Measurements from ENCODE around the gene PALM3.
"Not testable (repeated sequence)": the region's sequence is repeated elsewhere in the genome, so short reads cannot be mapped to it uniquely, and the experiment has no call there.

Gene PALM3

DNA sequence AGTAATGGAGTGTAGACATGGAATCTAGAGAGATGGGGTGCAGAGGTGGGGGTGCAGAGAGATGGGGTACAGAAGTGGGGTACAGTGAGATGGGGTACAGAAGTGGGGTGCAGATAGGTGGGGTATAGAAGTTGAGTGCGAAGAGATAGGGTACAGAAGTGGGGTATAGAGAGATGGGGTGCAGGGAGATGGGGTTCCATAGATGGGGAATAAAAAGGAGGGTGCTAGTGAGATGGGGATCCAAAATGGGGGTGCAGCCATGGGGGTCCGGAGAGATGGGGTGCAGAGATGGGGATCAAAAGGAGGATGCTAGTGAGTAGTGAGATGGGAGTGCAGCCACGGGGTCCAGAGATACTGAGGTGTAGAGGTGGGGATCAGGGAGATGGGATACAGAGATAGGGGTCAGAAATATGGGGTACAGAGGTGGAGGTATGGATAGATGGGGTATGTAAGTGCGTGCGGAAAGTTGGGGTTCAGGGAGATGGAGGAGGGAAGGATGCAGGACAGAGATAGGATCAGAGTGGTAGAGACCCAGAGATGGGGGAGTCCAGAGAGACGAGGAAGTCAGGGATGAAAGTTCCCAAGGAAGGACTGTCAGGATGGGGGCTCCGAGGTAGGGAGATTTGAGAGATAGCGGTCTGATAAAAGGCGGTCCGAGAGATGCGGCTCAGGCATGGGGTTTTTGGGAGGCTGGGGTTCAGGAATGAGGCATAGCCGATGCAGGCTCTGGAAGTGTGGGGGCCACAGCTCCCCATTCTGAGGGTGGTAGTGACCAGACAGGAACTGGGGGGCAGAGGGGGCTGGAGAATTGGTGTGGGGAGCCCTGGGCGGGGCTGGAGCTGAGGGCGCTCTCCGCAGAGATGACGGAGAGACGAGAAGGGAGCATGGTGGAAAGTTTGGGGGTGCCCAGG lies 3.4 kb downstream of the PALM3 start:
- DNase-seq (ENCODE audit: low spot score) = no peak

- no peak for DNase-seq (ENCODE audit: low spot score)
These were observed 5.0 kb downstream of the PALM3 start for GRCh38 chr19:14056741-14057356.

DNA sequence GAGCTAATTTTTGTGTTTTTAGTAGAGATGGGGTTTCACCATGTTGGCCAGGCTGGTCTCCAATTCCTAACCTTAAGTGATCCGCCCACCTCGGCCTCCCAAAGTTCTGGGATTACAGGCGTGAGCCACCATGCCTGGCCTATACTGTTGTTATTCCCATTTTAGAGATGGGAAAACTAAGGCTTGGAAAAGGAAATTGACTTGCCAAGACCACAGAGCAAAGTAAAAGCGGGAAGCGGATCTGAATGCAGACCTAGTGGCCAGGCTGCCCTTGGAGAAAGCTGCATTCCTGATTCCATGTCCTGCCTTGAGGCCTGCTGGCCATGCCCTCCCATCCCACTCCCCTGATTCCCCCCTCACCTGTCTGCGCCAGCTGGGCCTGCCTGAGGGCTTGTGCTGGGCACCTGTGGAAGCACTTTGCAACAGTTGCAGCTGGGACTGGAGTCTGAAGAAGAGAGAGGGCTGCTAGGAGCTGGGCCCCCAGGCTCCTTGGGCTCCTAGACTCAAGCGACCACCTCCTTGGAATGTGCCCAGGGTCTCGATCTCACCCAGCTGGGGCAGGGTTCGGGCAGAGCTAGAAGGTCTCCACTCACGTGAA lies 5.7 kb downstream of the PALM3 start:
- DNase-seq (ENCODE audit: low spot score) = no peak

- DNase-seq (ENCODE audit: low spot score) = no peak
These were observed 6.5 kb downstream of the PALM3 start for GRCh38 chr19:14055396-14055795.

GRCh38 chr19:14054721-14055120 lies 7.2 kb downstream of the PALM3 start:
- DNase-seq (ENCODE audit: low spot score) = no peak

- no peak for DNase-seq (ENCODE audit: low spot score)
These were observed 7.8 kb downstream of the PALM3 start for GRCh38 chr19:14054099-14054498.

GRCh38 chr19:14053500-14053899 lies 8.4 kb downstream of the PALM3 start:
- DNase-seq (ENCODE audit: low spot score) = no peak

- no peak for DNase-seq (ENCODE audit: low spot score)
These were observed 8.8 kb downstream of the PALM3 start for GRCh38 chr19:14053032-14053431.

DNA sequence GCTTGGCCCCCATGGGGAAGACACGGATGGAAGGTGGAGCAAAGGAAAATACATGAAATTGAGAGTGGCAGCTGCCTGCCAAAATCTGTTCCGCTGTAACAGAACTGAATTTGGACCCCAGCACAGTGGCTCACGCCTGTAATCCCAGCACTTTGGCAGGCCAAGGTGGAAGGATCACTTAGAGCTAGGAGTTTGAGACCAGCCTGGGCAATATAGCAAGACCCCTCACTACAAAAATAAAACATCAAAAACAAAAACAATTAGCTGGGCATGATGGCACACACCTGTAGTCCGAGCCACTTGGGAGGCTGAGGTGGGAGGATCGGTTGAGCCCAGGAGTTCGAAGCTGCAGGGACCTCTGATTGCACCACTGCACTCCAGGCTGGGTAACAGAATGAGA lies 9.4 kb downstream of the PALM3 start:
- no peak for DNase-seq (ENCODE audit: low spot score)

DNA sequence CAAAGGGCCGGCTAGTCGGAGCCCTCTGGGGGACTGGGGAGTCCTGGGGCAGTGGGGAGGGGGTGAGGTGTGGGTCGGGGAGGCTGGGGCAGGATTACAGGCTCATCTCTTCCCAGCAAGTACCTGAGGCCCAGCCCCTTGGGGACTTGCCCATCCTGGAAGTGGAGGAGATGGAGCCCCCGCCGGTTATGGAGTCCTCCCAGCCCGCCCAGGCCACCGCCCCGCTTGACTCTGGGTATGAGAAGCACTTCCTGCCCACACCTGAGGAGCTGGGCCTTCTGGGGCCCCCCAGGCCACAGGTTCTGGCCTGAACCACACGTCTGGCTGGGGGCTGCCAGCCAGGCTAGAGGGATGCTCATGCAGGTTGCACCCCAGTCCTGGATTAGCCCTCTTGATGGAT lies 9.9 kb downstream of the PALM3 start:
- DNase-seq (ENCODE audit: low spot score) = no peak

DNA sequence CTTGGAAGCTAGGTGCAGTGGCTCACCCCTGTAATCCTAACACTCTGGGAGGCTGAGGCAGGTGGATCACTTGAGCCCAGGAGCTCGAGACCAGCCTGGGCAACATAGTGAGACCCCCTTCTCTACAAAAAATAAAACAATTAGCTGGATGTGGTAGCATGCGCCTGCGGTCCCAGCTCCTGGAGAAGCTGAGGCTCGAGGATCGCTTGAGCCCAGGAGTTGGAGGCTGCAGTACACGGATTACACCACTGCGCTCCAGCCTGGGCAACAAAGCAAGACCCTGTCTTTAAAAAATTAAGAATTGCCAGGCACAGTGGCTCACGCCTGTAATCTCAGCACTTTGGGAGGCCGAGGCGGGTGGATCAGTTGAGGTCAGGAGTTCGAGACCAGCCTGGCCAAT lies 10.9 kb downstream of the PALM3 start:
- DNase-seq (ENCODE audit: low spot score) = not testable (repeated sequence)

DNA sequence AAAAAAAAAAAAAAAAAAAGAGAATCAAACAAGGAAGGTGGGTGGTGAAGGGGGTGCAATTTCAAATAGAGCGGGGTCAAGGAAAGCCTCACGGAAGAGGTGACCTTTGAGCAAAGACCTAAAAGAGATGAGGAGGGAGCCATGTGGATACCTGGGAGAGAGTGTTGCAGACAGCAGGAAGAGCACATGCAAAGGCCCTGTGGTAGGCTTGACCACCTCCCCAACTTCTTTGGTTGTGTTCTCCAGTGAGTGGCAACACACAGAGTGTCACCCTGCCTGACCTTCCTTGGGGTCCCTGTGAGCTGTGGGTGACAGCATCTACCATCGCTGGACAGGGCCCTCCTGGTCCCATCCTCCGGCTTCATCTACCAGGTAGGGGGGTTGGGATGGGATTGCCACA lies 11.4 kb downstream of the PALM3 start:
- no peak for DNase-seq (ENCODE audit: low spot score)

GRCh38 chr19:14048443-14049153 lies 13.3 kb downstream of the PALM3 start:
- no peak for DNase-seq (ENCODE audit: low spot score)

DNA sequence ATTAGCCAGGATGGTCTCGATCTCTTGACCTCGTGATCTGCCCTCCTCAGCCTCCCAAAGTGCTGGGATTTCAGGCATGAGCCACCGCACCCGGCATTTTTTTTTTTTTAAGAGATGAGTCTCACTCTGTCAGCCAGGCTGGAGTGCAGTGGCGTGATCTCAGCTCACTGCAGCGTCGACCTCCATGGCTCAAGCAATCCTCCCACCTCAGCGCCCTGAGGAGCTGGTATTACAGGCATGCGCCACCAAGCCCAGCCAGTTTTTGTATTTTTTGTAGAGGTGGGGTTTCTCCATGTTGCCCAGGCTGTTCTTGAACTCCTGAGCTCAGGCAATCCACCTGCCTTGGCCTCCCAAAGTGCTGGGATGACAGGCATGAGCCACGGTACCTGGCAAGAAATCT lies 14.0 kb downstream of the PALM3 start:
- not testable (repeated sequence) for DNase-seq (ENCODE audit: low spot score)

- DNase-seq (ENCODE audit: low spot score) = peak; percentile 52
These were observed 18.9 kb downstream of the PALM3 start for GRCh38 chr19:14042659-14043608.

DNA sequence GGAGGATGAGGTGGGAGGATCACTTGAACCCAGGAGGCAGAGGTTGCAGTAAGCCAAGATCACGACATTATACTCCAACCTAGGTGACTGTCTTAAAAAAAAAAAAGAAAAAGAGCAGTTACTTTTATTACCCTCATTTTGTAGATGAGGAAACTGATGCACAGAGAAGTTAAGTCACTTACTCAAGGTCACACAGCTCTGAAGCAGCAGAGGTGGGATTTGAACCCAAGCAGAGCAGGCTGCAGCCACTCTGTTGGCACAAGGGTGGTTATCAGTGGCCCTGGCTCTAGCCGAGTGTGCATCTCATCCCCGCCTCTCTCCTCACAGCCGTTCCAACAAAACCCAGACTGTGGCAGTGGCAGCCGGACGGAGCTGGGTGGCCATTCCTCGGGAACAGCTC lies 22.7 kb downstream of the PALM3 start:
- DNase-seq (ENCODE audit: low spot score) = no peak

GRCh38 chr19:14035706-14036105 lies 26.2 kb downstream of the PALM3 start:
- DNase-seq (ENCODE audit: low spot score) = no peak

GRCh38 chr19:14035159-14035558 lies 26.7 kb downstream of the PALM3 start:
- DNase-seq (ENCODE audit: low spot score) = not testable (repeated sequence)

GRCh38 chr19:14033946-14034345 lies 27.9 kb downstream of the PALM3 start:
- no peak for DNase-seq (ENCODE audit: low spot score)

- DNase-seq (ENCODE audit: low spot score) = peak; percentile 8
These were observed 30.0 kb downstream of the PALM3 start, which contains the start of gene IL27RA for GRCh38 chr19:14031719-14032480. IL27RA (plus strand) TSS chr19:14031762; CDS start chr19:14031873, 111 bp downstream.

Data from pons (tissue), 1 donor.